ENCODE measurements around the gene CTSK. TPM values are rescaled to one million over a fixed set of nuclear protein-coding genes. Genes with fewer than 3 reads are reported as not detected.
A peak's percentile ranks its signal among the peaks of the same experiment; 100 is the strongest.

CTSK gene
- total and polyA plus RNA-seq, 7 experiments from 2014 or later = 0.31 to 13.7 (median 6.8) TPM

GRCh38 chr1:150748878-150749719 is 59.0 kb downstream of the CTSK start:
- intact Hi-C loops (cut with micrococcal nuclease) = no loop called here
- Histone ChIP-seq H3K4me3 (ENCODE audit: low read length) (no peak overlapping the region), H3K9me3 (ENCODE audit: control insufficient read depth in 2 of 3, low read length in 3 of 3) (no peaks in the 10 kb centered on the region), H3K27me3 (ENCODE audit: control insufficient read depth in 2 of 2, insufficient read depth in 2 of 2, low read length in 2 of 2) (no peaks in the 10 kb centered on the region), H3K4me1 (ENCODE audit: control insufficient read depth in 2 of 2, insufficient read depth in 2 of 2, low read length in 2 of 2) (no peaks in the 10 kb centered on the region), H3K36me3 (ENCODE audit: control insufficient read depth in 2 of 3, insufficient read depth in 3 of 3, low read length in 3 of 3) (peaks cover 0 to 87% (median 33%) of the 10 kb centered on the region in 3 experiments), H3K27ac (ENCODE audit: low read depth, low read length) (no peak overlapping the region)
- Mint-ChIP-seq H3K4me1 (peaks cover 0 to 11% (median 0%) of the 10 kb centered on the region in 7 donors), H3K36me3 (peaks cover 12 to 45% (median 30%) of the 10 kb centered on the region in 5 donors), H3K27ac (peak overlapping the region in 4 of 9 donors; percentile 6 to 67 (median 8)), H3K9me3 (no peaks in the 10 kb centered on the region), H3K27me3 (no peaks in the 10 kb centered on the region), H3K4me3 (peak overlapping the region in 1 of 10 donors; percentile 27)
- ChIA-PET POLR2A (interaction anchor here (0.6 kb wide), 1 partner anchor 52 kb away, joined by 4 read pairs; no protein-coding TSS in a partner anchor), CTCF (interaction anchor here (0.6 to 0.7 kb wide), 2 partner anchors 15 to 185 kb away, joined by 3 read pairs; no protein-coding TSS in a partner anchor)
- ATAC-seq (no peak), DNase-seq (no peak)

Other genes with a start within 250 kb of the CTSK start
- gene MCL1, start 228.7 kb downstream of the CTSK start, total RNA-seq = 1,000 to 10,000 TPM in 1 of 5 experiments, 100 to 1,000 TPM in 4; 302 to 1,400 (median 377) TPM
- 100 to 1,000 TPM; 171 to 172 TPM for gene MCL1, start 228.7 kb downstream of the CTSK start, polyA plus RNA-seq
- 100 to 1,000 TPM in 4 of 5 experiments, 10 to 100 TPM in 1; 97.2 to 178 (median 157) TPM for gene ENSA, start 178.6 kb downstream of the CTSK start, total RNA-seq
- 10 to 100 TPM; 59.4 to 60.0 TPM for gene ENSA, start 178.6 kb downstream of the CTSK start, polyA plus RNA-seq
- gene GOLPH3L, start 111.1 kb downstream of the CTSK start, total RNA-seq = 10 to 100 TPM in 4 of 5 experiments, 1 to 10 TPM in 1; 8.7 to 32.1 (median 23.6) TPM
- gene GOLPH3L, start 111.1 kb downstream of the CTSK start, polyA plus RNA-seq = 10 to 100 TPM; 18.3 to 29.2 TPM
- 1 to 10 TPM in 1 of 5 experiments, under 1 TPM in 4; 0.35 to 1.4 (median 0.45) TPM for gene HORMAD1, start 87.4 kb downstream of the CTSK start, total RNA-seq
- gene HORMAD1, start 87.4 kb downstream of the CTSK start, polyA plus RNA-seq = not detected
- 1,000 to 10,000 TPM in 1 of 5 experiments, 100 to 1,000 TPM in 3, 10 to 100 TPM in 1; 91.1 to 1,020 (median 106) TPM for gene CTSS, start 42.5 kb downstream of the CTSK start, total RNA-seq
- gene CTSS, start 42.5 kb downstream of the CTSK start, polyA plus RNA-seq = 100 to 1,000 TPM; 102 to 131 TPM
- gene ARNT, start 68.3 kb upstream of the CTSK start, total RNA-seq = 10 to 100 TPM; 29.4 to 48.4 (median 38.3) TPM
- 10 to 100 TPM; 21.3 to 31.4 TPM for gene ARNT, start 68.3 kb upstream of the CTSK start, polyA plus RNA-seq
- not detected for gene CTXND2, start 78.9 kb upstream of the CTSK start, total RNA-seq
- gene CTXND2, start 78.9 kb upstream of the CTSK start, polyA plus RNA-seq = not detected
- 10 to 100 TPM; 57.3 to 94.9 (median 61.7) TPM for gene SETDB1, start 118.1 kb upstream of the CTSK start, total RNA-seq
- gene SETDB1, start 118.1 kb upstream of the CTSK start, polyA plus RNA-seq = 10 to 100 TPM; 13.4 to 16.7 TPM
- gene CERS2, start 166.6 kb upstream of the CTSK start, total RNA-seq = 100 to 1,000 TPM; 101 to 169 (median 136) TPM
- gene CERS2, start 166.6 kb upstream of the CTSK start, polyA plus RNA-seq = 100 to 1,000 TPM; 109 to 179 TPM
- gene ANXA9, start 174.0 kb upstream of the CTSK start, total RNA-seq = not detected
- gene ANXA9, start 174.0 kb upstream of the CTSK start, polyA plus RNA-seq = under 1 TPM; 0.17 to 0.38 TPM
- gene MINDY1, start 198.6 kb upstream of the CTSK start, total RNA-seq = 10 to 100 TPM; 24.6 to 53.4 (median 29.9) TPM
- gene MINDY1, start 198.6 kb upstream of the CTSK start, polyA plus RNA-seq = 10 to 100 TPM; 12.8 to 33.1 TPM
- gene PRUNE1, start 200.2 kb upstream of the CTSK start, total RNA-seq = 10 to 100 TPM; 13.3 to 41.8 (median 17.2) TPM
- 10 to 100 TPM; 54.6 to 68.8 TPM for gene PRUNE1, start 200.2 kb upstream of the CTSK start, polyA plus RNA-seq
- 1 to 10 TPM in 4 of 5 experiments, under 1 TPM in 1; 0.37 to 9.4 (median 1.9) TPM for gene BNIPL, start 228.3 kb upstream of the CTSK start, total RNA-seq
- under 1 TPM; 0.08 to 0.17 TPM for gene BNIPL, start 228.3 kb upstream of the CTSK start, polyA plus RNA-seq
- 1 to 10 TPM in 2 of 5 experiments, under 1 TPM in 3; 0.64 to 3.2 (median 0.82) TPM for gene C1orf56, start 239.5 kb upstream of the CTSK start, total RNA-seq
- gene C1orf56, start 239.5 kb upstream of the CTSK start, polyA plus RNA-seq = 1 to 10 TPM; 3.5 to 4.3 TPM